GM23338 (cell line): ENCODE data around the gene MTCL1. TPM values are rescaled to one million over a fixed set of nuclear protein-coding genes. Genes with fewer than 3 reads are reported as not detected.

ENCODE experiments used
- ATAC-seq: fragments of 200-7000 bp; cut with Tn5 transposase; 3 replicates; pipeline ENCODE4 v1.9.1; 2020
- DNase-seq: peaks from one replicate; pipeline ENCODE4 v3.0.0-alpha.2; 2015; ENCODE audit warnings: low spot score
- H2AFZ ChIP-seq: fragments of 200-600 bp; sonication (generic); 2 replicates; pipeline ENCODE4 v1.8.0; 2016; ENCODE audit warnings: antibody characterized with exemption, mild to moderate bottlenecking, moderate library complexity
- H3F3A ChIP-seq: fragments of 200-600 bp; sonication (generic); replicated peaks from 2 replicates; pipeline ENCODE4 v1.8.0; 2017; ENCODE audit warnings: antibody characterized with exemption, mixed run types, low read depth
- H3K27ac ChIP-seq: fragments of 200-600 bp; sonication (generic); 2 replicates; pipeline ENCODE4 v1.6.1; 2016; ENCODE audit warnings: low read depth
- H3K27me3 ChIP-seq: fragments of 200-600 bp; sonication (generic); 2 replicates; pipeline ENCODE4 v1.8.0; 2016; ENCODE audit warnings: mild to moderate bottlenecking, mixed run types, moderate library complexity; ENCODE audit not compliant: insufficient read depth
- H3K36me3 ChIP-seq: fragments of 200-600 bp; sonication (generic); 2 replicates; pipeline ENCODE4 v1.8.0; 2016; ENCODE audit warnings: mild to moderate bottlenecking; ENCODE audit not compliant: insufficient read depth
- H3K4me1 ChIP-seq: fragments of 200-600 bp; sonication (generic); 2 replicates; pipeline ENCODE4 v1.8.0; 2016; ENCODE audit warnings: mild to moderate bottlenecking, moderate library complexity; ENCODE audit not compliant: insufficient read depth
- H3K4me2 ChIP-seq: fragments of 200-600 bp; sonication (generic); 2 replicates; pipeline ENCODE4 v1.7.1; 2017; ENCODE audit warnings: mixed run types
- H3K4me3 ChIP-seq: fragments of 200-600 bp; sonication (generic); 2 replicates; pipeline ENCODE4 v1.6.1; 2016; ENCODE audit warnings: mixed run types
- H3K79me2 ChIP-seq: fragments of 200-600 bp; sonication (generic); replicated peaks from 2 replicates; pipeline ENCODE4 v1.8.0; 2017; ENCODE audit warnings: mild to moderate bottlenecking; ENCODE audit not compliant: insufficient read depth
- H3K9me2 ChIP-seq: fragments of 200-600 bp; sonication (generic); 2 replicates; pipeline ENCODE4 v1.8.0; 2017; ENCODE audit not compliant: insufficient read depth
- H4K20me1 ChIP-seq: fragments of 200-600 bp; sonication (generic); replicated peaks from 2 replicates; pipeline ENCODE4 v1.8.0; 2017; ENCODE audit warnings: mild to moderate bottlenecking; ENCODE audit not compliant: insufficient read depth
- H3K27ac Mint-ChIP-seq: 2 replicates; pipeline ENCODE4 v1.8.0; 2020; ENCODE audit warnings: inconsistent platforms, mild to moderate bottlenecking, moderate library complexity, mixed read lengths
- H3K27me3 Mint-ChIP-seq: 3 replicates; pipeline ENCODE4 v1.8.0; 2022; ENCODE audit warnings: low read depth, mild to moderate bottlenecking, moderate library complexity, mixed read lengths, inconsistent platforms; ENCODE audit not compliant: insufficient read depth, poor library complexity
- H3K36me3 Mint-ChIP-seq: 3 replicates; pipeline ENCODE4 v1.8.0; 2021; ENCODE audit warnings: low read depth, mild to moderate bottlenecking, inconsistent platforms, moderate library complexity, mixed read lengths
- H3K4me1 Mint-ChIP-seq: 3 replicates; pipeline ENCODE4 v1.8.0; 2020; ENCODE audit warnings: mild to moderate bottlenecking, inconsistent platforms, mixed read lengths
- H3K4me3 Mint-ChIP-seq: 3 replicates; pipeline ENCODE4 v1.8.0; 2021; ENCODE audit warnings: moderate library complexity, mild to moderate bottlenecking, inconsistent platforms, mixed read lengths
- H3K9me3 Mint-ChIP-seq: 3 replicates; pipeline ENCODE4 v1.8.0; 2020; ENCODE audit warnings: moderate library complexity, mild to moderate bottlenecking, inconsistent platforms, mixed read lengths
- CREB1 ChIP-seq: fragments of 250-450 bp; sonication (Bioruptor Pico); IDR thresholded peaks from 2 replicates; pipeline ENCODE4 v1.5.0; 2020; ENCODE audit warnings: low read depth, mild to moderate bottlenecking, moderate library complexity
- EZH2phosphoT487 ChIP-seq: fragments of 200-600 bp; sonication (generic); IDR thresholded peaks from one replicate; pipeline ENCODE4 v1.8.1; 2018; ENCODE audit warnings: antibody characterized with exemption; ENCODE audit not compliant: unreplicated experiment
- JUNB ChIP-seq: IDR thresholded peaks from one replicate; pipeline ENCODE4 v1.6.1; 2016; ENCODE audit warnings: antibody characterized with exemption; ENCODE audit not compliant: unreplicated experiment
- NANOG ChIP-seq: IDR thresholded peaks from 2 replicates; pipeline ENCODE4 v1.6.1; 2016; ENCODE audit warnings: antibody characterized with exemption, borderline replicate concordance
- REST ChIP-seq: IDR thresholded peaks from one replicate; pipeline ENCODE4 v1.6.1; 2018; ENCODE audit warnings: antibody characterized with exemption; ENCODE audit not compliant: unreplicated experiment
- STAT1 ChIP-seq: IDR thresholded peaks from one replicate; pipeline ENCODE4 v1.6.1; 2016; ENCODE audit warnings: antibody characterized with exemption; ENCODE audit not compliant: unreplicated experiment
- ZNF114 ChIP-seq: fragments of 250-450 bp; sonication (Bioruptor Pico); IDR thresholded peaks from 2 replicates; pipeline ENCODE4 v1.5.0; 2020; ENCODE audit warnings: mild to moderate bottlenecking, moderate library complexity
- ZNF331 ChIP-seq: fragments of 250-450 bp; sonication (Bioruptor Pico); IDR thresholded peaks from 2 replicates; pipeline ENCODE4 v1.5.0; 2020; ENCODE audit warnings: low read depth, mild to moderate bottlenecking, moderate library complexity
- ZNF462 ChIP-seq: fragments of 250-450 bp; sonication (Bioruptor Pico); IDR thresholded peaks from 2 replicates; pipeline ENCODE4 v1.5.0; 2020; ENCODE audit warnings: mild to moderate bottlenecking, moderate library complexity
- polyA plus RNA-seq: library from polyadenylated mRNA; unstranded; fragments of >200 nt; fragmentation: Nextera tagmentation; extraction: Ambion mirVana; gene quantifications from 2 replicates; pipeline ENCODE4 v1.2.1, GENCODE V29; 2016
- total RNA-seq: library from RNA; depleted of rRNA; stranded (reverse); fragments of >200 nt; shearing (Covaris generic); gene quantifications from 2 replicates; pipeline ENCODE4 v1.2.3, GENCODE V29; 2014

MTCL1 gene
- total and polyA plus RNA-seq, 2 experiments from 2014 or later: 14.4 to 45.0 TPM

GRCh38 chr18:8857806-8858205 lies 152.4 kb downstream of the MTCL1 start (continued):
- TF ChIP-seq ZNF462 (CRISPR knock-in tag) (no peak), ZNF114 (CRISPR knock-in tag) (no peak)

GRCh38 chr18:8858888-8859511 lies 153.6 kb downstream of the MTCL1 start:
- Mint-ChIP-seq H3K4me3 (no peak overlapping the region), H3K27ac (no peak overlapping the region), H3K4me1 (peaks cover 17% of the 10 kb centered on the region), H3K27me3 (peaks cover 4% of the 10 kb centered on the region), H3K9me3 (no peaks in the 10 kb centered on the region), H3K36me3 (no peaks in the 10 kb centered on the region; the same call in 2 of the 3 replicates)
- no peak overlapping the region for H3K27ac ChIP-seq
- peaks cover 6% of the 10 kb centered on the region; the same call in 1 of the 2 replicates for H3K4me1 ChIP-seq
- TF ChIP-seq JUNB (no peak), EZH2phosphoT487 (no peak), ZNF331 (CRISPR knock-in tag) (no peak), STAT1 (no peak), ZNF114 (CRISPR knock-in tag) (no peak), CREB1 (CRISPR knock-in tag) (no peak), NANOG (no peak), REST (no peak)
- no peak overlapping the region for H3K4me2 ChIP-seq
- H3K79me2 ChIP-seq: no peaks in the 10 kb centered on the region
- H3K27me3 ChIP-seq: no peaks in the 10 kb centered on the region
- ATAC-seq (no peak), DNase-seq (no peak)
- no peaks in the 10 kb centered on the region for H4K20me1 ChIP-seq
- H3K36me3 ChIP-seq: no peaks in the 10 kb centered on the region; the same call in 1 of the 2 replicates
- H3K4me3 ChIP-seq: no peak overlapping the region
- no peak overlapping the region for H2AFZ ChIP-seq
- H3K9me2 ChIP-seq: no peaks in the 10 kb centered on the region; the same call in 1 of the 2 replicates
- no peaks in the 10 kb centered on the region for H3F3A ChIP-seq
